OCI-M2 (cell line): ENCODE results near the gene SLC23A3.

Source experiments
- DNase-seq: peaks from one replicate; lab custom pipeline; 2025; ENCODE audit not compliant: unreplicated experiment; lab: John Stamatoyannopoulos, UW

Gene SLC23A3, protein sequence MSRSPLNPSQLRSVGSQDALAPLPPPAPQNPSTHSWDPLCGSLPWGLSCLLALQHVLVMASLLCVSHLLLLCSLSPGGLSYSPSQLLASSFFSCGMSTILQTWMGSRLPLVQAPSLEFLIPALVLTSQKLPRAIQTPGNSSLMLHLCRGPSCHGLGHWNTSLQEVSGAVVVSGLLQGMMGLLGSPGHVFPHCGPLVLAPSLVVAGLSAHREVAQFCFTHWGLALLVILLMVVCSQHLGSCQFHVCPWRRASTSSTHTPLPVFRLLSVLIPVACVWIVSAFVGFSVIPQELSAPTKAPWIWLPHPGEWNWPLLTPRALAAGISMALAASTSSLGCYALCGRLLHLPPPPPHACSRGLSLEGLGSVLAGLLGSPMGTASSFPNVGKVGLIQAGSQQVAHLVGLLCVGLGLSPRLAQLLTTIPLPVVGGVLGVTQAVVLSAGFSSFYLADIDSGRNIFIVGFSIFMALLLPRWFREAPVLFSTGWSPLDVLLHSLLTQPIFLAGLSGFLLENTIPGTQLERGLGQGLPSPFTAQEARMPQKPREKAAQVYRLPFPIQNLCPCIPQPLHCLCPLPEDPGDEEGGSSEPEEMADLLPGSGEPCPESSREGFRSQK

DNA sequence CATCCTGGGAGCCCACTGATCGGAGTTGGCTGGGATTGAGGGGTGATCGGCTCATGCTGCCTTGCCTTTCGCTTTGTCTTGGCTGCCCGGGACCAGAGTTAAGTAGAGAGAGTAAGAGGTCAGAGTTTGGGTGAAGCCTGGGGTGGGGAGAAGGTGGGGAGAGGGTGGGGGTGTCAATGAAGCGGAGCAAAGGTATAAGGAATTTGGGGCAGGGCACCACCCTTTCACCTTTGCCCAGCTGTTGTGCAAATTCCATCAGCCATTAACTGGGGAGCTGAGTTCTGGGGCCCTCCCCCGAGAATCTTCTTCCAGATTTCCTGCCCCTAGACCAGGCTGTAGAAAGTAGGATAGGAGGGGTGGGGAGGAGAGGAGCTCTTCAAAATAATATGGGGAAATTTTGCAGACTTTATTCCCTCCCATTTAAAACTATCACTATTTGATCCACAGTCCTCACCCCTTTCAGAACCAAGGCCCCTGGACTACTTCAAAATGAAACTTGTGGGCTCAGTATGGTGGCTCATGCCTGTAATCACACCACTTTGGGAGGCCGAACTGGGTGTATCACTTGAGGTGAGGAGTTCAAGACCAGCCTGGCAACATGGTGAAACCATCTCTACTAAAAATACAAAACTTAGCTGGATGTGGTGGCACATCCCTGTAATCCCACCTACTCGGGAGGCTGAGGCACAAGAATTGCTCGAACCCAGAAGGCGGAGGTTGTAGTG lies at the start of gene SLC23A3:
TSS of gene SLC23A3 (minus strand) at position 100 of the 725 bp plus-strand sequence. CDS start at position 55, 45 bp downstream.
- DNase-seq = no peak

DNA sequence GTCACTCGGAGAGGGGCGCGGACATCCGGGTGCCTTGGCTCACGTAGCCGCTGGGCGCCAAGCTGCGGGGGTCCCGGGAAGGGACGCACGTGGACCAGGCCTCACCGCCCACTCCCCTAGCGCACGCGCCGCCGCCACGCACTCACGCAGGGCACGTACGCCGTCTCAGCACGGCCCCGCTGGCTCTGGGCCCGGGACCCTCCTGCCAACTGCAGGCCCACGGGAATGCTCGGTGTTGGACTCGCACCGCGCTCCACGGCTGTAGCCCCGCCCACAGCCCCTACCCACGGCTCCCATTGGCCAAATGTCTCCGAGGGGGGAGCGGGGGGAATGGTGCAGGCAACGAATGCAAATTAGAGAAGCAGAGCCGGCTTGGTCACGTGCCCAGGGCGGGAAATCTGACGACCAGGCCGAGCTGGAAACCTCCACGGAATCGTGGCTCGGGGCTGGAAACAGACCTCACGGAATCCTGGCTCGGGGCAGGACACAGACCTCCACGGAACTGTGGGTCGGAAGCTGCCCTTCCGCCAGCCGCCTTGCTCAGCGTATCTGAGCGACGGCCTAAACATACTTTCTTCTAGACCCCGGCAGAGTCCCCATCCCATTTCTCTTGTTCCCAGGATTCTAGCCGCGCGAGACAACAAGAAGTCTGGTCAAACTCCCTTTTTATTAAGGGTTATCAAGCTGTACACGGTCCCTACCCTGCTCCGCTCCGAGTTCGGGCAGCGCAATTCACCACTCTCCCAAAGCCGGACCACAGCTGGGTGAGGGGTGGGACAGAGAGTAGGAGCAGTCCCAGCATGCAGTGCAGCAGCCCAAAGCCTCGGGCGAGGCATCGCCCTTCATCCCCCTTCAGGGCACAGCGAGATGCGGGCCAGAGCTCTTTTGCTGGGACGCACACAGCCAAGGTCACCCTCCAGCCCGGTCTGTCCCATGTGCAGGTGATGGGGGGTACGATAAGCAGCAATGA lies 49.2 kb upstream of the SLC23A3 start, which contains the start of gene ABCB6:
TSS of gene ABCB6 (minus strand) at position 227 of the 970 bp plus-strand sequence. CDS start 285 bp downstream, outside the sequence.
- DNase-seq = no peak

DNA sequence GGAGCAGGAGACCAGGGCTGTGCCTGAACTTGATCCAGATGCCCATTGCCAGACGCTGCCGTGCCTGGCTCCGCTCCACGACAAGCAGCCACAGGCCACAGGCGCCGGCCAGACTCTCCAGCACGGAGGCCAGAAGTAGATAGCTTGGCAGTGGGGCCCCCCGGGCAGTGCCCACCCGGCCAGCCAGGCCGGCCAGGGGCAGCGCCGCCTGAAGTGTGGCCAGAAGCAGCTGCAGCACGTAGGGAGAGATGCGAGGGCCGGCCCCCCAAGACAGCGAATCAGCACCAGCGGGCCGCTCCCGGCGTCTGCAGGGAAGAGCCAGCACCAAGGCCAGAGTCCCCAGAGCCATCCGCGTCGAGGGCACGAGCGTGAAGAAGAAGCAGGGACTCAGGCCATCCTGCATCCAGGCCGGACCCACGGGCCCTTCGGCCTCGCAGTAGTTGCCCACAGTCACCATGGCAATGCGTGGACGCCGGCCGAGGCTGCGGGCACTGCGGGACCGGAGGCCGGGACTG lies 48.4 kb upstream of the SLC23A3 start:
- DNase-seq = no peak

DNA sequence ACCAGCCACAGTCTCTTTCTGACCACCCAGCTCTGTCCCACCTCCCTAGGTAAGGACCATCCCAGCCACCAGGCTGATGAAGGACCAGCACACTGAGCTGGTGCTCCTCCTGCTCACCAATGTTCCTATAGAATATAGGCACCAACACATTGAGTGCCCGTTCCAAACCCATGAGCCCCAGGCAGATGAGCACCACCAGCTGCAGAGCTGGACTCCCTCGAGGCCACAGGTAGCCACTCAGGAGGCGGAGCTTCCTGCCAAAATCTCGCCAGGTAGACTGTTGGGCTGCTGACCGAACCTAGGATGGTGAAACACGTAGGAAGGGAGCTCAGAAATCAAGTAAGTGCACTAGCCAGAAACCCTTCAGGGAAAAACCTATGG lies 46.7 kb upstream of the SLC23A3 start:
- no peak for DNase-seq

DNA sequence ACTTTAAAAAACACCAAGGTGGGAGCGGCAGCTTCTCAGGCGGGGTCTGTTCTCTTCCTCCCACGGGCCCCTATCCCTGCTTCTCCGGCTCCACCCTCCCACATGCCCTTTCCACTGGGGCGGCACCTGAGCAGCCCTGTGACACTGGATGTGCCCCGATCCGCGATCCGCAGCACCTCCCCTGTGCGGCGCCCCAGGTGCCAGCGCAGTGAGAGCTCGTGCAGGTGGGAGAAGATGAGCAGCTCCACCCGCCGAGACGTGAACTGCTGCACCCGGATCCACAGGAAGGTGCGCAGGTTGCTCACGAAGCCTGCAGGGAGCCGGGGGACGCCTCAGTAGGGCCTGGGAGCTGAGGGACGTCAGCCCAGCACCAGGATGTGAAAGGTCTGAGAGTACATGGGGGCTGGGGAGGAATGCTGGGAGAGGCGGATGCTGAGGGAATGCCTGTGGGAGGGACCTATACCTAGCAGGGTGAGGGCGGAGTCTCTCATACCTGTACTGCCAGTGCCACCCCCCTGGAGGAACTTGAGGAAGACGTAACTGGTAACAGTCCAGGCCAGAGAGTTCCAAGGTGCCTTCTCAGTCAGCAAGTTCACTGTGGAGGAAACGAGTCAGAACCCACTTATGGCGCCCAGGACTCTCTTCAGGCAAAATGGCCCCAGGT lies 46.2 kb upstream of the SLC23A3 start:
- no peak for DNase-seq

DNA sequence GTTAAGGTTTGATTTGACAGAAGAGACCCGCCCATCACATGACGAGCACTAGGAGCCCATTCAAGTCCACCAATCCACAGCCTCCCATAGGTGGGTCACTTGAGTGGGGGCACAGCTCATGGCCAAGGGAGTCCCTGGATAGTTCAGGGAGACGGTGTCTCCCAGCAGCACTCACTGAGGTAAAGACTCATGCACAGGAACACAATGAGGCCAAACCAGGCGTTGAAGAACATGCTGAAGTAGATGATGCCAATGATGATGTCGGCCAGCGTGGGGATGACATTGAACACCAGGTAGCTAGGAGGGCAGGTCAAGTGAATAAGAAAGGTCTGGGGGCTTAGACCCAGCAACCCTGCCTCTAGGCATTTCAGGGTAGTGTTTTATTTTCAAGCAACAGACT lies 45.0 kb upstream of the SLC23A3 start:
- no peak for DNase-seq

DNA sequence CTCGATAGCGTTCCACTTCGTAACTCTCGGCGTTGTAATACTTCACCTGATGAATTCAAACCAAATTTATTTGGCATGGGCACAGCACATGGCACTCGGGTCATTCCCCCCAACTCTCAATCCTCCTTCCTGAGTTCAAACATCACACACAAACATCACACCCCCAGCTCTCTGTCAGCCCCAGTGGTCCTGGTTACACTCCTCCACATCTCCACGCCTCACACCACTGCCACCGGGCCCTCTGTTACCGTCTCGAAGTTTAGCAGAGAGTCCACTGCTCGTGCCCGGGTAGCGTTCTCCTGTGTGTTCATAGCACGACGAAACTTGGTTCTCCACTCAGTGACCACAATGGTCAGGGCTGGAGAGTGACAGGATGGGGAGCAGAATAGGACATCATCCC lies 44.3 kb upstream of the SLC23A3 start:
- no peak for DNase-seq

DNA sequence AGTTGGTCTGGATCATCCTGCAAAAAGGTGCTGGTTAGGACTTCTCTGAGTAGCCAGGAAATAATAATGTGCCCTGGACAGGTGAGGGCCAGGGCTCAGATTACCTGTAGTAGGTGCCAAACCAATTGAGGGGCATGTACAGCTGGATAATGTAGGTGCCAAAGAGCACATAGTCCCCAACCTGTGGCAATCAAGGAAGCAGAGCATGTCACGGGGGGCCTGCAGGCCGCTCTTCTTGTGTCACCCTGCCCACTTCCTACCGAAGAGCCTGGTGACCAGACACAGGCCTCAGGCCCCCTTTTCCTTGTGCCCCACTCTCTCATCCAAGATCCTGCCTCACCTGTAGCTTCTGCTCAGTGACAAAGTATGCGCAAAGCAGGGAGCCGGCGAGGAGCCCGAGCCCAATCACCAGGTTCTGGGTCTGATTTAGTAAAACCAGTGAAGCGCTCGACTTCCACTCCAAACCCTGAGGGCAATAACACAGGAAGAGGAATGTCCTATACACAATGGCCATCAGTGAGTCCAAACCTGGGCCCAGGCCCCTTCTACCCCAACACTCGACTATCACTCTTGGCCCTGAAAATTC lies 43.8 kb upstream of the SLC23A3 start:
- DNase-seq = no peak

DNA sequence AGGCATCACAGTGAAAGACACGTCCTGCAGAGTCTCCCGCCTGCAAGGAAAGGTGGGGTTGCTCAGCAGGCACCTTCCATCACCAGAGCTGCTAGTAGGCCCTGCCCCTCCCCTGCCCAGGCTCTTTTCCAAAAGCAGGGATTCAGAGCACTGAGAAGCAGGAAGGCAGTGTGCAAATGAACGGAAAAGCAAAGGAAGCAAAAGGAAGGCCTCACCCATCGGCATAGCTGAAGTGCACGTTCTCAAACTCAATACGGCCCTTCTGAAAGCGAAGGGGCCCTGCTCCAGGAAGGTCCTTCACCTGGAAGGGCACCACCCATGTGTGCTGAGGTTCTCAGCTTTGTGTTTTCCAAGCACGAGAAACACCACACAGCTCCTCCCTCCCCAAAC lies 43.2 kb upstream of the SLC23A3 start:
- no peak for DNase-seq

DNA sequence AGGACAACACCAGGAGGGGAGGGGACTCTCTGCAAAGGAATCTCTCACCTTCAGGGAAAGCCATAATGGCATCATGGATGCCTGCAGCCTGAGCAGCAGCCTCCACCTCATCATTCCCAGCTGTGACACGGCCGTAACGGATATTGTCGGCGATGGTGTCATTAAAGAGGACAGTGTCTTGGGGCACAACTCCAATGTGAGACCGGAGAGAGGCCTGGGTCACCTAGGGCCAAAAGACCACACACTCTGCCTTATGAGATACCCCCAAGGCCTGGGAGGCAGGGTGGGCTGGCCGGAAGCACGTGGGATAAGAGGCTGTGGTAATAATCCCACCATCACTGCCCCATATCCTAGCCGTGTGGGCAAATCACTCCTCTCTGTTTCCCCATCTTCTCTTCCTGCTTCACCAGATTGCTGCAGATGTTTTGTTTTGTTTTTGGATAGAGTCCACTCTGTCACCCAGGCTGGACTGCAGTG lies 41.1 kb upstream of the SLC23A3 start:
- no peak for DNase-seq

DNA sequence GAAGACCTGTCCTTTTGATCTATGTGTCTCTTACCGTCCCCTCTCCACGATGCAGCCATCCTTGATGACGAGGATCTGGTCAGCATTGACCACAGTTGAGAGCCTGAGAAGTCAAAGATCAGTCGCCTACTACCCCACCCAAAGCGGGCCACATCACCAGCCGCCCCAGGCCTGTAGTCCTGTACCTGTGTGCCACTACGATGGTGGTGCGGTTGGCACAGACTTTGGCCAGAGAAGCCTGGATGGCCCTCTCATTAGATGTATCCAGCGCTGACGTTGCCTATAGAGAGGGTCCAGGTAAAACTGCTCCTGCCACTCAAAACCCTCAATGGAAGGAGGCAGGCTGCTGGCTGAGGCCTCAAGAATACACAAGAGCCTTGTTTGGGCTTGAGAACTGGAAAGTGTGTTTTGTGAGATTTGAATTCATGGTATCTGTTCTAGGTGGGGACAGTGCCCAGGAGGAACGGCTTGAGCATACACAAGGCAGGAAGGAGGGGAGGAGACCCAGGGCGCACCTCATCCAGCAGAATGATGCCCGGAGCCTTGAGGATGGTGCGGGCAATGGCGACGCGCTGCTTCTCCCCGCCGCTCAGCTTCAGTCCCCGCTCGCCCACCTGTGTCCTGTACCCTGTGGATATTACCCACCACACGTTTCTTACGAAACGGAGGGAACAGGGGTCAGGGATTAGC lies 40.5 kb upstream of the SLC23A3 start:
- DNase-seq = no peak

DNA sequence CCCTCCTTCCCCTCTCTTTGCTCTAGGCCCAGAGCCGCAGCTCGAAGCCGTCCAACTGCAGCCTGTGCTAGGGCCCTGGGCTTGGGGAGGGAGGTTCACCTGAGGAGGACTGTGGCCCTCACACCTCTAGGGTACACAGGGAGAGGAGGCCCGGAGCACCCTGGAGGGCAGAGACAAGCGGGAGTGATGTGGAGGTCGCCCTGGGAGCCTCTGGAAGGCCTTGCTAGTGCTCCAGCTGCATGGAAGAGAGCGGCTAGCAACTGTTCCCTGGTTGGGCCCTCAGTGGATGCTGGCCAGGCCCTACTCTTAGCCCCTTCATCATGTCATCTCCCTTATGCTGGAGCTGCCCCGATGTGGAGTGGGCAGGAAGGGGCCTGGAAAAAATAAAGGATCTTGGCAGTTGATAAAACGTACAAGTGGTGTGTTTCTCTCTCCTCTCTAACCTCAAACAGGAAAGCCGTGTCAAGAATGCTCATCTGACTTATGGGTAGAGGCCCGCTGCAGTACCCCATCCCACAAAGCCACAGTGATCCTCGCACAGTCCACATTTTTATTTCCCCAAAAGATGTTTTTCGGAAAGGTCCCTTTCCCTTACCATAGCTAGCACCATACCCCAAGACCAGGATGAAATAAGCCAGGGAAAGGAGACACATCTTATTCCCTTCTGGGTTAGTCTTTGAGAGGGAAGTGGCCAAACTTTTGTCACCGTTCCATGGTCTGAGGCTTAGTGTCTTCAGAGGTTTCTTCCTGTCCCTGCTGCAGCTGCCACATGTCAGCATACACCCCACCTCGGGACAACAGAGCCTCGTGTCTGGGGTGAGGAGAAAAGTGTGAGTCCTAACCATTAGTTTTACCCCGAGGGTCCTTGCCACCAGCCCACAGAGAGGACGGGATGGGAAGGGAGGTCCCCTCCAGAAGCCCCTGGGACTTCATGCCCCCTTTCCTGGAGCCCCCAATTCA lies 39.7 kb upstream of the SLC23A3 start:
- DNase-seq = no peak

DNA sequence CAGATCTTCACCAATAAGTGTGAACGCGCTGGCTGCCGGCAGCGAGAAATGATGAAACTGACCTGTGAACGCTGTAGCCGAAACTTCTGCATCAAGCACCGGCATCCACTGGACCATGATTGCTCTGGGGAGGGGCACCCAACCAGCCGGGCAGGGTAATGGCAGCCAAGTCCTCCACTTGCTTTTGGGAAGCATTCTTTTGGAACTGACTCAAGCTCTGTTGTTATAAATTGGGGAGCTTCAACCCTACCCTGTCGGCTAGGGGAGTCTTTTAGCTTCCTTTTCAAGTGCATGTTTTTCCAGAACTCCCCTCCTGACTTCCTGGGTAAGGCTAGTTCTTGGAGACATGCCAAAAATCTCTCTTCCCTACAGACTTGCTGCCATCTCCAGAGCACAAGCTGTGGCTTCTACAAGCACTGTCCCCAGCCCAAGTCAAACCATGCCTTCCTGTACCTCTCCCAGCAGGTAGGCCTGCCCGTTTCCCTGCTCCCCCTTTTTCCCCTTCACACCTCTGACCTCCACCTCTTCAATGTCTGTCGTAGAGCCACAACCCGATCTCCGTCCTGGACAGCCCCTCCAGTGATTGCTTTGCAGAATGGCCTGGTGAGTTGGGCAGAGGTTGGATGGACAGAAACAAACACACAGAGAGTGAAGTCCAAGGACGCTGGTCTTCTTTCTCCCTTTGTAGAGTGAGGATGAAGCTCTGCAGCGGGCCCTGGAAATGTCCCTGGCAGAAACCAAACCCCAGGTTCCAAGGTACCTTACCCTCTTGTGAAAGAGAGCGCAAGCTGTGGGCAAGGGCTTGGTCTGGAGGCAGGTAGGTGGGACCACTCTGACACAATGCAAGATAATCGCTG lies 38.3 kb upstream of the SLC23A3 start:
- no peak for DNase-seq

DNA sequence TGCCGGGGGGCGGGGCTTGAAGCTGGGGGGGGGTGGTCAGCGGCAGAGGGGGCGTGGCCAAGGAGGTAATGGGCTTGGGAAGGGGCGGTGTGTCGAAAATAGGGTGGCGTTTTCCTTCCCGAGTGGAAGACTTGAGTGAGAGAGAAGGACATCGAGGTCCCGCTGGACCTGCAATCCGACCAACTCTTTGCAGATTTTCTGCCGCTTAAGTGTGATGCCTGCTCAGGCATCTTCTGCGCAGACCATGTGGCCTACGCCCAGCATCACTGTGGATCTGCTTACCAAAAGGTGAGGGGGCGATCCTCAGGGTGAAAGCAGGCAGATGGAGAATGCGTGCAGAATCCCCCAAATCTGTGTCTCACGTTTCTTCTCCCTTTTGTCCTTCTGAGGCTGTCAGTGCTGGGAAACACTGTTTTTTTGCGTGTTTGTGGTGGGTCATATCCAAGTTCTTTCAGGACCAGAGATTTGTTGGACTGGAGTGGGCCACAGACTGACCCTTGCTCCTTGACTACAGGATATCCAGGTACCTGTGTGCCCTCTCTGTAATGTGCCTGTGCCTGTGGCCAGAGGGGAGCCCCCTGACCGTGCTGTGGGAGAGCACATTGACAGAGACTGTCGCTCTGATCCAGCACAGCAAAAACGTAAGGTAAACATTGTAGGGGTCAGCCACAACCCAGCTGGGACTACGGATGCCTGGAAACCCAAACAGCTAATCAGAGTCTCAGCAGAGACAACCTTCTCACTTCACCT lies 37.5 kb upstream of the SLC23A3 start:
- DNase-seq = peak; percentile 57

DNA sequence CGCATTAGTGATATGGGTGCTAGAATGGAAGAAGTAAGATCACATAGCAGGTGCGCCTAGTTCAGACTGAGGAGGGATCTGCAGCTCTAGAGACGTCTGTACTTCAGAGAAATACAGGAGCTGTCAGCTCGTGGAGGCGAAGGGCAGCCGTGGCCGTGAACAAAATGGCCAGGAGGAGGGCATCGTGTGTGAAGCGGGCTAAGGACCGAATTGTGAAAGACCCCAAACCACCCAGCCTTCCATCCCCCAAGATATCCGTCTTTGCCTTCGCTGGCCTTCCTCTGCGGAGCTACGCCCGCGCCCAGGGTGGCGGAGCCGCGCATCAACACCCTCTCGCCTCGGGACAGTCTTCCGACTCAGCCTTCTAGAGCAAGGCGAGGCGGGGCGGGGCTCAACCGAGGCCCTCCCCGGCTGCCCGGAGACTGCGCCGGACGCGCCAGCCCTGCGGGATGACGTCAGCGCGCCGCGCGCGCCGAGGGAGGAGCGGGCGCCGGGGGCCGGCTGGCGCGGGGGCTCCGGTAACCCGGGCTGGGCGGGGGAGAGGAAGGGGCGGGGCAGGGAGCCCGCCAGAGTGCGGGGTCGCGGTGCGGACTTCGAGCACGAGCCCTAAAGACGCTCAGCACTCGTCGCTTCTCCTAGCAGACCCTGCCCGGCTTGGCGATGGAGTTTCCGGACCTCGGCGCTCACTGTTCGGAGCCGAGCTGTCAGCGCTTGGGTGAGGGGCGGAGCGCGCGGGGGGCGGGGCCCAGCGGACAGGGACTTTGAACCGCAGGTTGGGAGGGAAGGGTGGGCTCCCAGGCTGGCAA lies 36.7 kb upstream of the SLC23A3 start, which contains the start of gene ZFAND2B:
TSS of gene ZFAND2B (plus strand) at position 455 of the 806 bp plus-strand sequence. CDS start at position 661, 206 bp downstream.
- peak; percentile 62 for DNase-seq
